ENCODE results near the gene HOXB4. TPM values are rescaled to one million over a fixed set of nuclear protein-coding genes. Genes with fewer than 3 reads are reported as not detected.
A peak's percentile ranks its signal among the peaks of the same experiment; 100 is the strongest.

HOXB4 gene
- total RNA-seq, 1 experiment from 2014 or later = 11.3 TPM

DNA sequence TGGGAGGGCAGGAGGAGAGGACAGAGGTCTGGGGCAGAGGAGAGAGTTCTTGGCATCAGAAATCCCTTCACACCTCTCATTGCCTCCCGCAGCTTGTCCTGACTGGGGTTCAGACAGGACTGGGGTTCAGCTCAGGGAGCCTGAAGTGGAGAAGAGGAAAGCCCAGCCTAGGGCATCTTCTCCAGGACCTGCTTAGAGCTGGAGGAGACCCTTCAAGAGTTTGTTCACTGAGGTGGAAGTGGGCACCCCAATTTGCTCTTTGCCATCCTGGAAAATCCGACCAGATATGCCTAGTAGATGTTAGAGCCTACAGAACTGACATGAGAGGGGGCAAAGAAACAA lies 9.9 kb upstream of the HOXB4 start:
- no TSS peak for BruUV-seq (replicated peaks)

DNA sequence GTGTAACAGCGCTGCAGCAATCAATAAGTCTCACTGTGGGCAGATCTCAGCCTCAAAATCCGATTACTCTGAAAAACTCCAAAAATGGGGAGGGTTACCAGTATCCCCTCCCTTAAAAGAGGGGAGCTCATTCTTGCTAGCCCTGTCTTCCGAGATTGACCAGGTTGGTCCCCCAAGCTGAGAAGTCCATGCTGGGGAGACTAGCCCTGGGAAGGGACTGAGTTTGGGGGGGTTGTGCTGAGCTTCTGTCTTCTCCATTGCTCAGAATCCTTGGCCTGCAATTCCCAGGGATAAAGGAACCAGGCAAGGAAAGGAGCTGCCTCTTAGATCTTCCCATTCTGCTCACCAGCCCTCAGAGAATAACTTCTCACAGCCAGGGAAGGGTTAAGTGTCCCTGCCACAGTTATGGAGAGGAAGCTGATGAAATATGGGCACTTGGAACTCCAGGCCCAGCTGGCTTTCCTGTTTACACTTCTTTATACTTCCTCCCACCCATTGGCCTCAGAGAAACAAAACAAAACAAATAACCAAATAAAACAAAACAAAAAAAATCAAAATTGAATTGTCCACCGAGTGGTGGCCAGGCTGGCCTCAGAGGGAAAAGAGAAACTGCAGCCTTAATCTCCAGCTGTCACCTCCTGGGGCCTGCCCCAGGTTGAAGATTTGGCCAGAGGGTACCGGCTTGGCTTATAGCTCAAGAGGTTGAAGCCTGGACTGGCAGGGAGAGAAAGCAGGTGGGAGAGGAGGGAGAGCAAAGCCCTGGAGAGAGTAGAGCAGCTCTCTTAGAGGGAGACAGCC lies 9.3 kb upstream of the HOXB4 start:
- Histone ChIP-seq H4K20me1 (ENCODE audit: insufficient read depth) (no peaks in the 10 kb centered on the region), H3K9me2 (ENCODE audit: insufficient read depth) (no peaks in the 10 kb centered on the region), H3K9me3 (ENCODE audit: control insufficient read depth in 1 of 2, insufficient read depth in 1 of 2, low read depth in 1 of 2, low read length in 2 of 2) (no peaks in the 10 kb centered on the region), H3K27ac (ENCODE audit: low read depth, low read length) (peak overlapping the region; percentile 91), H3K79me2 (ENCODE audit: insufficient read depth, low read length) (peaks cover 56% of the 10 kb centered on the region), H3K36me3 (ENCODE audit: control insufficient read depth in 1 of 2, insufficient read depth in 2 of 2, low read length in 2 of 2) (peaks cover 0 to 2% of the 10 kb centered on the region in 2 experiments; a peak in 2 of 4 replicates), H3K4me3 (replicated peaks in 1 of 2; ENCODE audit: low read depth in 1 of 2, low read length in 2 of 2) (no peak overlapping the region), H3K27me3 (ENCODE audit: insufficient read depth, low read length) (no peaks in the 10 kb centered on the region), H3K4me1 (ENCODE audit: control insufficient read depth in 1 of 2, insufficient read depth in 2 of 2, low read length in 2 of 2) (peaks cover 22 to 70% of the 10 kb centered on the region in 2 experiments), H2AFZ (ENCODE audit: low read depth, low read length, poor library complexity, severe bottlenecking) (no peak overlapping the region), H3K9ac (ENCODE audit: low read length) (peak overlapping the region; percentile 63), H3K4me2 (ENCODE audit: low read length) (peak overlapping the region; percentile 98)
- DNase-seq (ENCODE audit: low read depth, low spot score) = no peak
- intact Hi-C loops (cut with micrococcal nuclease) = no loop called here
- CTCF ChIA-PET = interaction anchor here (0.6 to 2.0 kb wide), 14 partner anchors 11 to 593 kb away, joined by 3 to 9 read pairs (median 4); partner anchors contain the start of gene HOXB8
- no TSS peak for BruUV-seq (replicated peaks)
- POLR2A ChIA-PET = interaction anchor here (1.2 kb wide), 1 partner anchor 646 kb away, joined by 3 read pairs; the partner anchor contains the start of gene PNPO
- RAD21 ChIA-PET (ENCODE audit: low non-redundant PET in 1 of 2, low total read pairs in 2 of 2, uncharacterized antibody in 2 of 2, unreplicated experiment in 2 of 2) = interaction anchor here in 1 of 2 experiments (0.8 to 1.7 kb wide), 3 partner anchors 31 to 251 kb away, joined by 4 to 5 read pairs (median 4); no protein-coding TSS in a partner anchor
- no peak for ATAC-seq
- no peak for TF ChIP-seq POLR2AphosphoS5 (IDR thresholded peaks at IDR 0.05; ENCODE audit: low read depth, low read length)
- no peak for TF ChIP-seq SIN3A (IDR thresholded peaks at IDR 0.05; ENCODE audit: low read depth)
- TF ChIP-seq JUND (IDR thresholded peaks at IDR 0.05) = no peak
- no peak for TF ChIP-seq TCF7L2 (IDR thresholded peaks at IDR 0.05; ENCODE audit: borderline replicate concordance, extremely low read depth, insufficient read depth, insufficient read length)
- TF ChIP-seq, protein P1, sequence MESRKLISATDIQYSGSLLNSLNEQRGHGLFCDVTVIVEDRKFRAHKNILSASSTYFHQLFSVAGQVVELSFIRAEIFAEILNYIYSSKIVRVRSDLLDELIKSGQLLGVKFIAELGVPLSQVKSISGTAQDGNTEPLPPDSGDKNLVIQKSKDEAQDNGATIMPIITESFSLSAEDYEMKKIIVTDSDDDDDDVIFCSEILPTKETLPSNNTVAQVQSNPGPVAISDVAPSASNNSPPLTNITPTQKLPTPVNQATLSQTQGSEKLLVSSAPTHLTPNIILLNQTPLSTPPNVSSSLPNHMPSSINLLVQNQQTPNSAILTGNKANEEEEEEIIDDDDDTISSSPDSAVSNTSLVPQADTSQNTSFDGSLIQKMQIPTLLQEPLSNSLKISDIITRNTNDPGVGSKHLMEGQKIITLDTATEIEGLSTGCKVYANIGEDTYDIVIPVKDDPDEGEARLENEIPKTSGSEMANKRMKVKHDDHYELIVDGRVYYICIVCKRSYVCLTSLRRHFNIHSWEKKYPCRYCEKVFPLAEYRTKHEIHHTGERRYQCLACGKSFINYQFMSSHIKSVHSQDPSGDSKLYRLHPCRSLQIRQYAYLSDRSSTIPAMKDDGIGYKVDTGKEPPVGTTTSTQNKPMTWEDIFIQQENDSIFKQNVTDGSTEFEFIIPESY (IDR thresholded peaks at IDR 0.05; ENCODE audit: extremely low read depth, insufficient replicate concordance, low read length) = no peak
- no peak for TF ChIP-seq EZH2 (IDR thresholded peaks at IDR 0.05)
- no peak for TF ChIP-seq EGR1 (IDR thresholded peaks at IDR 0.05; ENCODE audit: low read depth)
- TF ChIP-seq CBX3 (IDR thresholded peaks at IDR 0.05; ENCODE audit: low read depth) = no peak
- TF ChIP-seq ZFX (IDR thresholded peaks at IDR 0.05) = no peak
- TF ChIP-seq, protein P2, sequence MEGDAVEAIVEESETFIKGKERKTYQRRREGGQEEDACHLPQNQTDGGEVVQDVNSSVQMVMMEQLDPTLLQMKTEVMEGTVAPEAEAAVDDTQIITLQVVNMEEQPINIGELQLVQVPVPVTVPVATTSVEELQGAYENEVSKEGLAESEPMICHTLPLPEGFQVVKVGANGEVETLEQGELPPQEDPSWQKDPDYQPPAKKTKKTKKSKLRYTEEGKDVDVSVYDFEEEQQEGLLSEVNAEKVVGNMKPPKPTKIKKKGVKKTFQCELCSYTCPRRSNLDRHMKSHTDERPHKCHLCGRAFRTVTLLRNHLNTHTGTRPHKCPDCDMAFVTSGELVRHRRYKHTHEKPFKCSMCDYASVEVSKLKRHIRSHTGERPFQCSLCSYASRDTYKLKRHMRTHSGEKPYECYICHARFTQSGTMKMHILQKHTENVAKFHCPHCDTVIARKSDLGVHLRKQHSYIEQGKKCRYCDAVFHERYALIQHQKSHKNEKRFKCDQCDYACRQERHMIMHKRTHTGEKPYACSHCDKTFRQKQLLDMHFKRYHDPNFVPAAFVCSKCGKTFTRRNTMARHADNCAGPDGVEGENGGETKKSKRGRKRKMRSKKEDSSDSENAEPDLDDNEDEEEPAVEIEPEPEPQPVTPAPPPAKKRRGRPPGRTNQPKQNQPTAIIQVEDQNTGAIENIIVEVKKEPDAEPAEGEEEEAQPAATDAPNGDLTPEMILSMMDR (IDR thresholded peaks at IDR 0.05 in 2 of 3, conservative IDR thresholded peaks at IDR 0.05 in 1 of 3; ENCODE audit: borderline replicate concordance in 1 of 3, insufficient read depth in 1 of 3, low read depth in 2 of 3, low read length in 2 of 3) = no peak
- no peak for TF ChIP-seq SRF (IDR thresholded peaks at IDR 0.05; ENCODE audit: low read depth)

More for the DNA sequence above, 9.9 kb upstream of the HOXB4 start:
- Histone ChIP-seq H3K9ac (ENCODE audit: low read length) (no peak overlapping the region), H3K9me3 (ENCODE audit: control insufficient read depth in 1 of 2, insufficient read depth in 1 of 2, low read depth in 1 of 2, low read length in 2 of 2) (no peaks in the 10 kb centered on the region), H3K27me3 (ENCODE audit: insufficient read depth, low read length) (no peaks in the 10 kb centered on the region), H3K4me3 (replicated peaks in 1 of 2; ENCODE audit: low read depth in 1 of 2, low read length in 2 of 2) (no peak overlapping the region), H3K4me2 (ENCODE audit: low read length) (no peak overlapping the region), H3K9me2 (ENCODE audit: insufficient read depth) (no peaks in the 10 kb centered on the region), H2AFZ (ENCODE audit: low read depth, low read length, poor library complexity, severe bottlenecking) (no peak overlapping the region), H3K4me1 (ENCODE audit: control insufficient read depth in 1 of 2, insufficient read depth in 2 of 2, low read length in 2 of 2) (peaks cover 19 to 64% of the 10 kb centered on the region in 2 experiments), H3K27ac (ENCODE audit: low read depth, low read length) (peak overlapping the region; percentile 91), H4K20me1 (ENCODE audit: insufficient read depth) (no peaks in the 10 kb centered on the region), H3K36me3 (ENCODE audit: control insufficient read depth in 1 of 2, insufficient read depth in 2 of 2, low read length in 2 of 2) (peaks cover 0 to 2% of the 10 kb centered on the region in 2 experiments; a peak in 2 of 4 replicates), H3K79me2 (ENCODE audit: insufficient read depth, low read length) (peaks cover 56% of the 10 kb centered on the region)
- CTCF ChIA-PET = interaction anchor here (0.9 to 2.0 kb wide), 14 partner anchors 11 to 563 kb away, joined by 3 to 9 read pairs (median 4); partner anchors contain the start of gene HOXB8
- DNase-seq (ENCODE audit: low read depth, low spot score) (no peak), ATAC-seq (no peak)
- intact Hi-C loops (cut with micrococcal nuclease) = no loop called here
- TF ChIP-seq ZFX (IDR thresholded peaks at IDR 0.05) (no peak), RAD21 (IDR thresholded peaks at IDR 0.05; ENCODE audit: low read depth) (no peak), ZNF274 (IDR thresholded peaks at IDR 0.05; ENCODE audit: low read depth, low read length) (no peak)
- POLR2A ChIA-PET = interaction anchor here (1.2 kb wide), 1 partner anchor 647 kb away, joined by 3 read pairs; the partner anchor contains the start of gene PNPO
- RAD21 ChIA-PET (ENCODE audit: low non-redundant PET in 1 of 2, low total read pairs in 2 of 2, uncharacterized antibody in 2 of 2, unreplicated experiment in 2 of 2) = interaction anchor here in 1 of 2 experiments (0.8 to 1.7 kb wide), 3 partner anchors 30 to 252 kb away, joined by 4 to 5 read pairs (median 4); no protein-coding TSS in a partner anchor
